Spinal cord (tissue), 10 donors: ENCODE data around the gene RAVER1. TPM values are rescaled to one million over a fixed set of nuclear protein-coding genes. Genes with fewer than 3 reads are reported as not detected.
"Not testable (repeated sequence)": the region's sequence is repeated elsewhere in the genome, so short reads cannot be mapped to it uniquely, and the experiment has no call there.

Experiments used
- DNase-seq, 6 donors: peaks; one replicate each; pipeline versions ENCODE4 v3.0.0 to v3.0.0-alpha.2; 2013 to 2015; ENCODE audit warnings: low spot score in 6 of 6, low read depth in 4 of 6
- H3K27ac ChIP-seq: one replicate; pipeline ENCODE4 v1.5.1; 2013; ENCODE audit warnings: low read depth, low read length, control low read depth
- H3K27me3 ChIP-seq: one replicate; pipeline ENCODE4 v1.6.1; 2013; ENCODE audit warnings: low read length; ENCODE audit not compliant: control insufficient read depth, insufficient read depth
- H3K36me3 ChIP-seq: one replicate; pipeline ENCODE4 v1.6.1; 2013; ENCODE audit warnings: low read length; ENCODE audit not compliant: control insufficient read depth, insufficient read depth
- H3K4me1 ChIP-seq: one replicate; pipeline ENCODE4 v1.6.1; 2013; ENCODE audit warnings: low read length; ENCODE audit not compliant: control insufficient read depth, insufficient read depth
- H3K4me3 ChIP-seq: one replicate; pipeline ENCODE4 v1.5.1; 2013; ENCODE audit warnings: low read depth, low read length, control low read depth
- H3K9me3 ChIP-seq: one replicate; pipeline ENCODE4 v1.6.1; 2013; ENCODE audit warnings: low read length; ENCODE audit not compliant: control insufficient read depth, insufficient read depth
- WGBS: methylation state at CpG from one replicate; pipeline ENCODE4 v1.1.5; 2013; ENCODE audit warnings: missing lambda C conversion rate; ENCODE audit not compliant: insufficient coverage; 5-methylcytosine and 5-hydroxymethylcytosine counted together
- polyA plus RNA-seq, 2 donors: library from polyadenylated mRNA; unstranded; fragments of 120-200 nt; gene quantifications; one replicate each; pipeline ENCODE4 v1.2.1, GENCODE V29; 2013; ENCODE audit not compliant: insufficient read length in 2 of 2
- total RNA-seq, 2 donors: library from RNA; depleted of rRNA in 1 of 2; stranded (reverse); fragments of 120-200 nt in 1 of 2; fragments of >200 nt in 1 of 2; gene quantifications; one replicate each; pipeline versions ENCODE4 v1.2.3 to v1.2.4, GENCODE V29; 2013 to 2014
- donor health status: healthy.

The RAVER1 gene
- total and polyA plus RNA-seq, 4 donors, result 5.4 to 42.3 (median 20.6) TPM

GRCh38 chr19:10284960-10285278, 48.4 kb downstream of the RAVER1 start:
- no peak for DNase-seq
- WGBS, result 89% methylated on average over 12 of the region's 13 CpGs
- Histone ChIP-seq H3K36me3 (peaks cover 2% of the 10 kb centered on the region), H3K27me3 (peaks cover 41% of the 10 kb centered on the region), H3K4me3 (no peak overlapping the region), H3K4me1 (peaks cover 26% of the 10 kb centered on the region), H3K9me3 (no peaks in the 10 kb centered on the region), H3K27ac (no peak overlapping the region)

GRCh38 chr19:10284065-10284959, 49.0 kb downstream of the RAVER1 start:
- DNase-seq, result no peak
- H3K36me3 ChIP-seq, result peaks cover 2% of the 10 kb centered on the region
- H3K9me3 ChIP-seq, result no peaks in the 10 kb centered on the region
- peaks cover 20% of the 10 kb centered on the region for H3K4me1 ChIP-seq
- H3K27ac ChIP-seq, result no peak overlapping the region
- H3K4me3 ChIP-seq, result no peak overlapping the region
- WGBS, result 87% methylated on average over 32 of the region's 34 CpGs
- peaks cover 37% of the 10 kb centered on the region for H3K27me3 ChIP-seq

GRCh38 chr19:10283301-10284064, 49.8 kb downstream of the RAVER1 start:
- H3K27ac ChIP-seq, result no peak overlapping the region
- 48% methylated on average over 18 of the region's 23 CpGs for WGBS
- DNase-seq, result no peak
- peaks cover 2% of the 10 kb centered on the region for H3K36me3 ChIP-seq
- H3K9me3 ChIP-seq, result no peaks in the 10 kb centered on the region
- no peak overlapping the region for H3K4me3 ChIP-seq
- peaks cover 12% of the 10 kb centered on the region for H3K4me1 ChIP-seq
- H3K27me3 ChIP-seq, result peaks cover 32% of the 10 kb centered on the region

GRCh38 chr19:10282043-10282442, 51.3 kb downstream of the RAVER1 start:
- H3K36me3 ChIP-seq, H3K4me3 ChIP-seq, DNase-seq, H3K4me1 ChIP-seq, H3K9me3 ChIP-seq, H3K27ac ChIP-seq: not testable (repeated sequence)
- H3K27me3 ChIP-seq, result peaks cover 17% of the 10 kb centered on the region
- WGBS, result 87% methylated on average over 2 of the region's 5 CpGs

- no peak overlapping the region for H3K4me3 ChIP-seq
- H3K9me3 ChIP-seq, result no peaks in the 10 kb centered on the region
- peaks cover 2% of the 10 kb centered on the region for H3K36me3 ChIP-seq
- no peak overlapping the region for H3K27ac ChIP-seq
- 87% methylated on average over 4 of the region's 5 CpGs for WGBS
- no peaks in the 10 kb centered on the region for H3K4me1 ChIP-seq
- DNase-seq, result no peak
- H3K27me3 ChIP-seq, result peaks cover 10% of the 10 kb centered on the region
Observed at GRCh38 chr19:10279737-10280442, 53.4 kb downstream of the RAVER1 start.

GRCh38 chr19:10278935-10279334, 54.4 kb downstream of the RAVER1 start:
- no peak for DNase-seq
- no peaks in the 10 kb centered on the region for H3K4me1 ChIP-seq
- peaks cover 10% of the 10 kb centered on the region for H3K27me3 ChIP-seq
- peaks cover 1% of the 10 kb centered on the region for H3K36me3 ChIP-seq
- 81% methylated on average over 1 of the region's 1 CpG for WGBS
- no peaks in the 10 kb centered on the region for H3K9me3 ChIP-seq
- no peak overlapping the region for H3K27ac ChIP-seq
- H3K4me3 ChIP-seq, result no peak overlapping the region

GRCh38 chr19:10277795-10278589, 55.3 kb downstream of the RAVER1 start:
- Histone ChIP-seq H3K4me3 (no peak overlapping the region), H3K4me1 (no peaks in the 10 kb centered on the region), H3K36me3 (no peaks in the 10 kb centered on the region), H3K27me3 (peaks cover 5% of the 10 kb centered on the region), H3K9me3 (no peaks in the 10 kb centered on the region), H3K27ac (no peak overlapping the region)
- no peak for DNase-seq
- WGBS, result 83% methylated on average over 4 of the region's 9 CpGs

GRCh38 chr19:10274589-10274988, 58.7 kb downstream of the RAVER1 start:
- Histone ChIP-seq H3K4me1 (peaks cover 17% of the 10 kb centered on the region), H3K9me3 (no peaks in the 10 kb centered on the region), H3K27ac (no peak overlapping the region), H3K4me3 (no peak overlapping the region), H3K27me3 (peaks cover 36% of the 10 kb centered on the region), H3K36me3 (no peaks in the 10 kb centered on the region)
- no peak for DNase-seq
- 89% methylated on average over 10 of the region's 10 CpGs for WGBS

- WGBS, result 42% methylated on average over 9 of the region's 12 CpGs
- Histone ChIP-seq H3K4me3 (peak overlapping the region; percentile 38), H3K36me3 (no peaks in the 10 kb centered on the region), H3K27me3 (peaks cover 47% of the 10 kb centered on the region), H3K9me3 (no peaks in the 10 kb centered on the region), H3K27ac (no peak overlapping the region), H3K4me1 (peaks cover 20% of the 10 kb centered on the region)
- DNase-seq, result no peak
Observed at GRCh38 chr19:10271543-10272086, 61.7 kb downstream of the RAVER1 start.
